IgD-negative memory B cell (primary cell): Measurements from ENCODE around the gene SORCS3. TPM values are rescaled to one million over a fixed set of nuclear protein-coding genes. Genes with fewer than 3 reads are reported as not detected.

Experiments
- H3K27ac Mint-ChIP-seq, 3 donors: one replicate each; pipeline ENCODE4 v1.8.0; 2020 to 2022; ENCODE audit warnings: mild to moderate bottlenecking in 3 of 3, mixed read lengths in 3 of 3, moderate library complexity in 1 of 3
- H3K27me3 Mint-ChIP-seq: one replicate; pipeline ENCODE4 v1.8.0; 2021; ENCODE audit warnings: mixed read lengths
- H3K36me3 Mint-ChIP-seq: one replicate; pipeline ENCODE4 v1.8.0; 2020; ENCODE audit warnings: mild to moderate bottlenecking, mixed read lengths
- H3K4me1 Mint-ChIP-seq, 3 donors: one replicate each; pipeline ENCODE4 v1.8.0; 2020 to 2022; ENCODE audit warnings: mixed read lengths in 3 of 3, mild to moderate bottlenecking in 1 of 3
- H3K4me3 Mint-ChIP-seq, 4 donors: one replicate each; pipeline ENCODE4 v1.8.0; 2020 to 2022; ENCODE audit warnings: mild to moderate bottlenecking in 4 of 4, mixed read lengths in 4 of 4, moderate library complexity in 3 of 4
- H3K9me3 Mint-ChIP-seq, 3 donors: one replicate each; pipeline ENCODE4 v1.8.0; 2020 to 2021; ENCODE audit warnings: mixed read lengths in 3 of 3, mild to moderate bottlenecking in 1 of 3
- polyA plus RNA-seq: library from polyadenylated mRNA; unstranded; fragments of 300-500 nt; fragmentation: Illumina TruSeq; gene quantifications from one replicate; pipeline ENCODE4 v1.2.3, GENCODE V29; 2021

Gene SORCS3
- polyA plus RNA-seq, 1 donor from 2014 or later: not detected

DNA sequence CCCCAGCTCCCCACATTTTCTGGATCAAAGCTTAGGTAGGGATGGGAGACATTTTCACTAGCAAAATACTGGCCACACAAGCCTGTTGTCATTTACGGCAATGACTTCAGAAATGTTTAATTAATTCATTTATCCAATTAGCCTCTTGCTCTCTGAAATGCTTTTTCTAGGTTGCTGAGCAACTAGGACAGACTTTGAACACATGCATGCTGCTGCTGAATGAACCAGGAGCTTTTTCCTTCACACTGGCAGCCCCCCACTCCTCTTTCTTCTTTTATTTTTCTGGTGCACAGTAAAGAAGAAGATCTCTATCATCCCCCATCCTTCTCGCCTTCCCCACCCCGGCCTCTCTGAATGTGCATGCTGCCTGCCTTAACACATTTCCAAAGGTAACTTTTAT, 22.5 kb downstream of the SORCS3 start:
- peaks cover 0 to 2% (median 0%) of the 10 kb centered on the region in 3 donors for H3K9me3 Mint-ChIP-seq
- H3K4me3 Mint-ChIP-seq: no peak overlapping the region
- peaks cover 5% of the 10 kb centered on the region for H3K27me3 Mint-ChIP-seq
- H3K27ac Mint-ChIP-seq: no peak overlapping the region
- H3K36me3 Mint-ChIP-seq: no peaks in the 10 kb centered on the region
- H3K4me1 Mint-ChIP-seq: no peaks in the 10 kb centered on the region

DNA sequence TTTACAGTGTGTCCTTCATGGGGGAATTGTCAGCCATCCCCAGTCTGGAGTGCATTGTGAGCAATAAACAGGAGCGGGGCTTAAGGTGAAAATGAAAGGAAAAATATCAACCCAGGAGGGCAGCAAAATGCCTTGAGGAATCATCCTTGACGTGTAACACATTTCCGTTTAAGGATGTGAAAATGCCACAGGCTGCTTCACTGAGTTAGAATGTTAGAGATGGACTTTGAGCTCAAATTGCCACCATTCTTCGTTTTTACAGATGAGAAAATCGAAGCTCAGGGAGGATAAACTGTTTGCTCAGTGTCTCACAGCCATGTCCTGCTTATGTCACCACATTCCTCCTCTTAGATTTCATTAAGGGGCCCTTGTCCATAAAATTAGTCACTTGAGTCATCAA, 23.1 kb downstream of the SORCS3 start:
- Mint-ChIP-seq H3K27me3 (peaks cover 5% of the 10 kb centered on the region), H3K4me3 (no peak overlapping the region), H3K4me1 (no peaks in the 10 kb centered on the region), H3K9me3 (peaks cover 0 to 2% (median under 1%) of the 10 kb centered on the region in 3 donors), H3K27ac (no peak overlapping the region), H3K36me3 (no peaks in the 10 kb centered on the region)

DNA sequence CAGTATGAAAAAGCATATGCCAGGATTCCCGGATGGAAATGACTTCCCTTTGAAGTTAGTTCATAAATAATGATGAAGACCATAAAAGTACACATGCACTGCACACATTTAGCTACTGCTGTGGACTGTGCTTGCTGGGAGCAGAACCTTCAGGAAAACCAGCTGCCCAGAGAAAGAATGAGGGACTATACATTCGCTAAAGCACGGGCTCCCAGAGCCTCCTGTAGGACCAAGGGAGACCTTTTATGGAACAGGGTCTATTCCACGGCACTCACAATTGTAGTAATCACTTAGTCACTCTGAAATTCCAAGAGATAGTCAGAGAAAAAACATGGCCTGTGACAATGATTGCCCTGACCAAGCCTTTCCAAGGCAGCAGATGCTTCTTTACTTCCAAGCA, 24.1 kb downstream of the SORCS3 start:
- H3K9me3 Mint-ChIP-seq: peaks cover 0 to 3% (median 3%) of the 10 kb centered on the region in 3 donors
- H3K36me3 Mint-ChIP-seq: no peaks in the 10 kb centered on the region
- no peaks in the 10 kb centered on the region for H3K4me1 Mint-ChIP-seq
- H3K27me3 Mint-ChIP-seq: peaks cover 5% of the 10 kb centered on the region
- H3K4me3 Mint-ChIP-seq: no peak overlapping the region
- H3K27ac Mint-ChIP-seq: no peak overlapping the region

DNA sequence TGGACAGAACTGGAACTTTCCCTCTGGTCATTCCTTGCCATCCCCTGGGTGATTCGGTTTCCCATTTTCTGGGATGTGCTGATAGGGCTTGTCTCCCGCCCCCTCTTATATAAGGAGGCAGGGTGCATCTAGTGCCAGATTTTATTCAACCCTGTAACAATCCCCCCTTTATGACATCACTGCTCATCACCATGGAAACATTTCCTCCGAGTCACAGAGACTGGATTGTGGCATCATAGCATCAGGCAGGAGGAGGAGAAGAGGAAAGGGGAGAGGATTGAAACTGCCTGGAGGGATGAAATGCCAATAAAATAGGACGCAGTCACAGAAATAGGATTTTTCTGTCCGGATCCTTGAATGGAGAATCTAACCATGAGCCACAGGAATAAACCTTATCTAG, 25.0 kb downstream of the SORCS3 start:
- H3K27ac Mint-ChIP-seq: no peak overlapping the region
- peaks cover 5% of the 10 kb centered on the region for H3K27me3 Mint-ChIP-seq
- H3K9me3 Mint-ChIP-seq: peaks cover 3 to 5% (median 3%) of the 10 kb centered on the region in 3 donors
- no peak overlapping the region for H3K4me3 Mint-ChIP-seq
- no peaks in the 10 kb centered on the region for H3K4me1 Mint-ChIP-seq
- no peaks in the 10 kb centered on the region for H3K36me3 Mint-ChIP-seq

DNA sequence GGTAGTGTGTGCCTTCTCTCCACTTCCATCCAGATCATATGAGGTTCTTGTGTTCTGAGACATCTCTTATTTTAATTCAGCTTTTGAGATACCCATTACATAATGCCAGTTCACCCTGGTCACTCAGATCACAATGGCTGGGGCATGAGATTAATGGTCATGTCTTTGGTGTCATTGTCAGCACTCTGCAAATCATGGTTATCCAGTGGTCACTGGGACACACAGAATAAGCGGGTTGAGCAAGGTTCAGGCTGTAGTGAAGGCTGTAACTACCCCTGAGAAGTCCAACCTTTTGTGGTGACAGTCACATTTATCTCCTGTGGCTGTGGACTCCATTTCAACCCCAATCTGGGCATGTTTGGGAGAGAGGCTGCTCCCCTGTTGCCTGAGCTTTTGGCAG, 35.8 kb downstream of the SORCS3 start:
- Mint-ChIP-seq H3K4me1 (no peaks in the 10 kb centered on the region), H3K4me3 (no peak overlapping the region), H3K36me3 (no peaks in the 10 kb centered on the region)

DNA sequence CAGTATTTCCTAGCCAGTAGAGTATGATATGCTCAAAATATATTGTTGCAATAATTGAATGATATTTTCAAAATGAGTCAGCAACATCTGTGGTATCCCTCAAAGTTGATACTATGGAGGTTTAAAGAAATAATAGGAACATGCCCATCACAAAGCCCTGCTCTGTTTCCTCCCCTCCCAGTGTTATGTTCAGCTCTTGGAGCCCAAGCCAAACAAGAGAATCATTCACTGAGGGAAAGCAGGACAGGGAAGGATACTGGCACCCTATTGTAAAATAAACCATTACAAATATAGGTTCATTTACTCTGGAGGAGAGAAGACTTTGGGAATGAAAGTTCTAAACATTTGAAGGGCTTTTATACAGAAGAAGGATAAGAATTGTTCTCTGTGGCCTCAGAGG, 37.6 kb downstream of the SORCS3 start:
- Mint-ChIP-seq H3K27me3 (peaks cover 13% of the 10 kb centered on the region), H3K27ac (no peak overlapping the region), H3K4me3 (no peak overlapping the region), H3K9me3 (peaks cover 0 to 5% (median 3%) of the 10 kb centered on the region in 3 donors), H3K4me1 (no peaks in the 10 kb centered on the region), H3K36me3 (no peaks in the 10 kb centered on the region)

More for the DNA sequence above, 35.8 kb downstream of the SORCS3 start:
- no peak overlapping the region for H3K27ac Mint-ChIP-seq
- H3K9me3 Mint-ChIP-seq: peaks cover 0 to 8% (median 8%) of the 10 kb centered on the region in 3 donors
- peaks cover 10% of the 10 kb centered on the region for H3K27me3 Mint-ChIP-seq

DNA sequence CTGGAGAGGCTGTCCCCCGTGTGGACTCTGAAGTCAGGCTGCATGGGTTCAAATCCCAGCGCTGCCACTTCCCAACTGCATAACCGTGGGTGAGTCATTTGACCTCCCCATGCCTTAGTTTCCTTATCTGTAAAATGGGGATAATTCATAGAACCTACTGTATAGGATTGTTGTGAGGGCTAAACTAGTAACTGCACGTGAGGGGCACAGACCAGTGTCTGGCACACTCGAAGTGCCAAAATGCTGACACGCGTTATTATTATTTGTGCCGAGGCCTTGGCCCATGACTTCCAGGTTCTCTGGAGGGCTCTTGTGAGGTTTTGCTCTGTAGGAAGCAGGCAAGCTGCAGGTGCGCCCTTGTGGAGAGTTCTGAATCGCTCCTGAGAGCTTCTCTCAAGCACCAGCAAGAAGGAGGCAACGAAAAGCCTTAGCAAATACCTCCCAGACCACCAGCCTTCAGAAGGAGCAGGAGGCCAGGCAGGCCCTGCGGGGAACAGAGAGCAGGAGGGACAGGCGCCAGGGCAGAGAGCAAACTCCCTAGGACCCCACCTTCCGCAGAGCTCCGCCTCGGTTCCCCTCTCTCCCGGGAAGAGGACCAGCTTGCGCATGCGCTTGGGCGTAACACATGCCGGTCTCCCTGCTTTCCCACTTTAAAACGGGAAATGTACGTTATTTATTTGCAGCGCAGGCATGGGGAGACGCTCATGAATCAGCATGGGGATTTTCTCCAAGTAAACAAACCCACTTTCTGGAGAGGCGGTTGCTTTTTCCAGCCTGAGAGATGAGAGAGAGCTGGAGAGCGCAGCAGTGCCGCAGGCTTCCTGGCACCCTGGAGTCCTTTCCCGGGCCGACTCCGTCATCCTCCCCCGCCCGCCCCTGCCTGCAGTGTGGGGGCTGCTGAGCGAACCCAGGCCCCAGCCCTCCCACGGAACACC, 39.6 kb downstream of the SORCS3 start:
- peaks cover 0 to 2% (median 0%) of the 10 kb centered on the region in 3 donors for H3K4me1 Mint-ChIP-seq
- no peak overlapping the region for H3K27ac Mint-ChIP-seq
- peaks cover 15% of the 10 kb centered on the region for H3K27me3 Mint-ChIP-seq

DNA sequence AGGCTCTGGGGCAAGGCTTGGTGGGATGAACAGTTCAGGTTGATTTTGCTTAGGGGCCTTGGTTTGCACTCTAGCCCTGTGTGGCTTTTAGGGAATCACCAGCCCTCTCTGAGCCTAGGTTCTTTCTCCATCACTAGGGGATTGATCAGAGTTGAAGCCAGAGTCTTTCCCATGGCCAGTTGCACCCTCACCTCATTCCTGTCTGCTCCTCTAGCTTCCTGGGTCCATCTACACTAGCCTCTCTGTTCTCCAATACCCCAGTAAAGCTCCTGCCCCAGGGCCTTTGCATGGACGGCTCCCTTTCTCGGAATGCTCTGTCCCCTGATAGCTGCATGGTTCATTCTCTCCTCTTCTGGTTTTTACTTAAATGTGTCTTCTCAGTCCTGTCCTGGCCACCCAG, 40.4 kb downstream of the SORCS3 start:
- Mint-ChIP-seq H3K27me3 (peaks cover 15% of the 10 kb centered on the region), H3K4me1 (peaks cover 0 to 2% (median 0%) of the 10 kb centered on the region in 3 donors), H3K9me3 (peaks cover 0 to 3% (median 0%) of the 10 kb centered on the region in 3 donors), H3K36me3 (no peaks in the 10 kb centered on the region), H3K27ac (no peak overlapping the region), H3K4me3 (no peak overlapping the region)

More for the DNA sequence above, 39.6 kb downstream of the SORCS3 start:
- Mint-ChIP-seq H3K4me3 (no peak overlapping the region), H3K36me3 (no peaks in the 10 kb centered on the region), H3K9me3 (peaks cover 0 to 3% (median 0%) of the 10 kb centered on the region in 3 donors)

DNA sequence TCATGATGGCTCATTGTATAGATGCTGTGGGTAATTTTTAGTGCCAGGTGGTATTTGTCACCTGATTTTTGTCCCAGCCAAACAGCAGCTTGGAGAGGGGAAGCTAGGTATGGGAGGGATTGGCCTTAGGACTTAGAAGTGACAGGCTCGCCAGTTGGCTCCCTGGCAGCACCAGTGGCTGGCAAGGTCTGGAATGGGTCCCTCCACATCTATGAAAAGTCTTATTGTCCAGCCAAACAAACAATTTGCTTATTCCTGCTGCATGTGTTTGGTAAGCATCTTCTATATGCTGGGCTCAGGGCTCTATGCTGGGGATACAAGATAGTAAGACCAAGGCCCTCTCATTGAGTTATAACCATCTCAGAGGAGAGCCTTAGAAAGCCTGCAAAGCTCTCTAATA, 42.5 kb downstream of the SORCS3 start:
- Mint-ChIP-seq H3K4me1 (peaks cover 0 to 2% (median 0%) of the 10 kb centered on the region in 3 donors), H3K36me3 (no peaks in the 10 kb centered on the region), H3K27ac (no peak overlapping the region)

DNA sequence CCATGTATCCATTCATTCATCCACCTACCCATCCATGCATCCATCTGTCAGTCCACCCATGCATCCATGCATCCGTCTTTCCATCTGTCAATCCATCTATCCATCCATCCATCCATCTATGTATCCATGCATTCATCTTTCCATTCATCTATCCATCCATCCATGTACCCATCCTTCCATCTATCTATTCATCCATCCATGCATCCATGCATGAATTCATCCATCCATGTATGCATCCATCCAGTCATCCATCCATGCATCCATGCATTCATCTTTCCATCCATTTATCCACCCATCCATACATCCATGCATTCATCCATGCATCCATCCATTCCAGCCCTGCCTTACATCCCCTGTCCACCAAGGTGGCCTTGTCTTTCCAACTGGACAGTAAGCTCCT, 45.7 kb downstream of the SORCS3 start:
- Mint-ChIP-seq H3K9me3 (peaks cover 2 to 5% (median 3%) of the 10 kb centered on the region in 3 donors), H3K27ac (no peak overlapping the region), H3K4me1 (peaks cover 0 to 2% (median 0%) of the 10 kb centered on the region in 3 donors), H3K27me3 (peaks cover 12% of the 10 kb centered on the region), H3K4me3 (no peak overlapping the region), H3K36me3 (no peaks in the 10 kb centered on the region)

More for the DNA sequence above, 42.5 kb downstream of the SORCS3 start:
- peaks cover 14% of the 10 kb centered on the region for H3K27me3 Mint-ChIP-seq
- H3K4me3 Mint-ChIP-seq: no peak overlapping the region
- H3K9me3 Mint-ChIP-seq: peaks cover 2 to 5% (median 3%) of the 10 kb centered on the region in 3 donors

DNA sequence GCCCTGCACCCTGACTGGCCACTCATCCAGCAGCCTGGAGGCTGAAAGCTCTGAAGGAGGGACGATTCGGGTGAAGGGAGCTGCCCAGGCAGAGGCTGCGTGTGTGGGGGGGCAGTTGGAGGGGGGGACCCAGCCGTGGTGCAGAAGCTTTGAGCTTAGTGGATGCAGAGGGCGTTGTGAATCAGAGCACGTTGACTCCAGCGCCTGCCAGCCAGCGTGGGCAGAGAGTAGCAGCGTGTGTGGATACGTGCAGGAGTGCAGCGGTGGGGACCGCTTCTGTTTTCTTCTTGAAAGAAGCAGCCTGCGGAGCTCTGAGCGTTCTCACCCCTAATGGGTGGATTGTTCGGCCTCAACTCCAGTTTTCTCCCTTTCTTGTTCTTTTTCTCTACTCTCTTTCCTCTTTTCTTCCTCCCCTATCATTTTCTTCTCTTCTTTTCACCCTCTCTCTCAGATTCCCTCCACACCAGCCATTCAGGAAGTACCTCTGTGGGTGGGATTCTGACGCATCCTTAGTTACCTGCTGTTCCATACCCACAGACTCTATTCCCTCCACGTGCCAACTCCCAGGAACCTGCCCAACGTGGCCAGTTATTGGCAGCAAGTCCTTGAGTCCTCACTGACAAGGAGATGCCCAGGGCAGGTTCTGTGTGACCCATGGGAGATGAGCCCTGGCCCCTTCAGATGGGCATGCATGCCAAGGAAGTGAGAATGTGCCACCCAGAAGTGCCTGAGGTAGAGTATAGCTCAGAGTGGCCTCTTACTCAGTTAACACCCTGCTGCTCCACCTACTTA, 47.4 kb downstream of the SORCS3 start:
- Mint-ChIP-seq H3K27me3 (peaks cover 8% of the 10 kb centered on the region), H3K27ac (no peak overlapping the region)

DNA sequence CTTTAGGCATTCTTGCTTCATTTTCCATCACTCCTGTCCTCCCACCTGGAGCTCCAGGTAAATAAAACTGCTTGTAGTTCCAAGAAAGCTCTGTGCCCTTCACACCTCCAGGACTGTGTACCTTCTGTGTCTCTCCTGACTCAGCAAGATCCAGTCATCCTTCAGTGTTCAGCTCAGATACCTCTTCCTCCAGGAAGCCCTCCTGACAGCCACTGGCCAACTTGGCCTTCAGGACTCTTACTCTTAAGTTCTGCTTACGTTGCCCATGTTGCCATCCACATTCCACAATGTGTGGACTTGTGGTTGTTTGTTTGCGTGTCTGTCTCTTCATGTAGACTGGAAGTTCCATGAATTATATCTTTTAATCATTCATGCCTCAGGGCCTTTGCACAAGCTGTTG, 48.0 kb downstream of the SORCS3 start:
- Mint-ChIP-seq H3K27ac (no peak overlapping the region), H3K9me3 (peaks cover 2 to 5% (median 3%) of the 10 kb centered on the region in 3 donors), H3K36me3 (no peaks in the 10 kb centered on the region), H3K4me1 (peaks cover 0 to 2% (median 0%) of the 10 kb centered on the region in 3 donors), H3K4me3 (no peak overlapping the region), H3K27me3 (peaks cover 8% of the 10 kb centered on the region)

More for the DNA sequence above, 47.4 kb downstream of the SORCS3 start:
- no peak overlapping the region for H3K4me3 Mint-ChIP-seq
- H3K4me1 Mint-ChIP-seq: peaks cover 0 to 2% (median 0%) of the 10 kb centered on the region in 3 donors
- peaks cover 2 to 5% (median 3%) of the 10 kb centered on the region in 3 donors for H3K9me3 Mint-ChIP-seq
- no peaks in the 10 kb centered on the region for H3K36me3 Mint-ChIP-seq

DNA sequence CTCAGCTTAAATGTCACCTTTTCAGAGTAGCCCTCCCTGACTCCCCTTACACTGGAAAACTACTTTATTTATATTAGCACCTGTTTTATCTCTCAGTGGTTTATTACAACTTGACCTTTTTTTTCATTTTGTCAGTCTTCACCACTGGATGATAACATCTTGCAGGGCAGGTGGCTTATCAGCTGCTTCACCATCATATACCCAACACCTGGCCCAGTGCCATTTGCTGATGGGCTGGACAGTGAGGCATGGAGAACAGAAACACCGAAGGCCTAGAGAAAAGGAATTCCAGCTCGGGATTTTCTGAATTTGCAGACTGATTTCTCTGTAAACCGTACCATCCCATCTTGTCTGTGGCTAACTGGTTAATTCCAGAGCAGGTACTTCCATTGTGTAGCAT, 48.5 kb downstream of the SORCS3 start:
- Mint-ChIP-seq H3K36me3 (no peaks in the 10 kb centered on the region), H3K27me3 (peaks cover 8% of the 10 kb centered on the region), H3K4me3 (no peak overlapping the region), H3K27ac (no peak overlapping the region), H3K4me1 (peaks cover 0 to 2% (median 0%) of the 10 kb centered on the region in 3 donors), H3K9me3 (peaks cover 2 to 5% (median 3%) of the 10 kb centered on the region in 3 donors)

DNA sequence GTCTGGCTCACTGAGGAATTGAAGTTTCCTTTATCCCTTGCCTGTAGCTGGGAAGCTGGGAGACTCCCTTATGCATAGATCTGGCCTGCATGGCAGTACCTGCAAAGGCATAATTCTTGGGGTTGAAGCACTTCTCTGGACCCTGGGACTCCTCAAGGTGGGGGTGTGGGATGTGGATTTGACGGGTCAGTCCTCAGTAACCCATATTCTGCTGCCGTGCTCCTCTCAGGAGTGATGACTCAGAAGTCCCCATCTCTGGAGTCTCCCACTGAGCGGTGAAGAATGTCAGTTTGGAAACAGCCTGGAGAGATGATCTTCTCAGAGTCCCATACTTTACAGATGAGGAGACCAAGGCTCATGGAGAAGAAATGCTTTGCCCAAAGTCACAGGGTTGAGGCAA, 49.0 kb downstream of the SORCS3 start:
- Mint-ChIP-seq H3K4me3 (no peak overlapping the region), H3K4me1 (no peaks in the 10 kb centered on the region), H3K36me3 (no peaks in the 10 kb centered on the region)

DNA sequence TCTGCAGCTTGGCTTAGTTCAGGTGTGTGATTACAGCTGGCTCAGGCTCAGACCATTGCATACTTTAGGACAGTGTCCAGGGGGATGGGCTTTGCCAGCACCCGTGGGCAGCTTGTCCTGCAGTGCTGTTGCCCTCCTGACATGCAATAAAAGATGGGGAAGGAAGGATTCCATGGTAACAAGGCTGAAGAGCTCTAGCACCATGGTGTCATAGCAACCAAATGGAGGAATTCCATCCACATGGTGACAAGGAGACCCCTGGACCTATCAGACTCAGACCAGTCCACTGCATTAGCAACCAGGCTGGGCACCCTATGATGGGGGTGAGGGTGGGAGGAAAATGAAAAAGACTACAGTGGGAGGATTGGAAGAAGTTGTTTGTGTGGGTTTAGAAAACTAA, 49.9 kb downstream of the SORCS3 start:
- Mint-ChIP-seq H3K27ac (no peak overlapping the region), H3K4me1 (no peaks in the 10 kb centered on the region), H3K4me3 (no peak overlapping the region), H3K9me3 (peaks cover 2 to 5% (median 2%) of the 10 kb centered on the region in 3 donors), H3K27me3 (peaks cover 6% of the 10 kb centered on the region), H3K36me3 (no peaks in the 10 kb centered on the region)

More for the DNA sequence above, 49.0 kb downstream of the SORCS3 start:
- peaks cover 1 to 5% (median 2%) of the 10 kb centered on the region in 3 donors for H3K9me3 Mint-ChIP-seq
- H3K27me3 Mint-ChIP-seq: peaks cover 8% of the 10 kb centered on the region
- H3K27ac Mint-ChIP-seq: no peak overlapping the region
